Stomach (tissue), 9 donors: Measurements from ENCODE around the gene TCP10L. TPM values are rescaled to one million over a fixed set of nuclear protein-coding genes. Genes with fewer than 3 reads are reported as not detected.

Source experiments
- DNase-seq, 2 donors: peaks; one replicate each; pipeline versions ENCODE4 v3.0.0 to v3.0.0-alpha.2; 2013 to 2019
- H3K27ac ChIP-seq, 5 donors: fragments of 200-600 bp in 4 of 5; sonication (generic) in 4 of 5; one replicate each; pipeline ENCODE4 v1.5.1; 2013 to 2019; ENCODE audit warnings: mild to moderate bottlenecking in 1 of 5, moderate library complexity in 1 of 5
- H3K27me3 ChIP-seq, 3 donors: fragments of 200-600 bp; sonication (generic); one replicate each; pipeline ENCODE4 v1.5.1; 2017 to 2019; ENCODE audit warnings: mixed run types in 1 of 3
- H3K36me3 ChIP-seq, 4 donors: fragments of 200-600 bp; sonication (generic); 1 replicate in 3 of 4; 2 replicates in 1 of 4; pipeline ENCODE4 v1.5.1; 2016 to 2019
- H3K4me1 ChIP-seq, 4 donors: fragments of 200-600 bp; sonication (generic); one replicate each; pipeline ENCODE4 v1.5.1; 2016 to 2019
- H3K4me3 ChIP-seq, 4 donors: fragments of 200-600 bp; sonication (generic) in 3 of 4; one replicate each; pipeline ENCODE4 v1.5.1; 2016 to 2019; ENCODE audit warnings: mild to moderate bottlenecking in 1 of 4
- H3K9me3 ChIP-seq, 4 donors: fragments of 200-600 bp; sonication (generic); one replicate each; pipeline ENCODE4 v1.5.1; 2016 to 2019
- EP300 ChIP-seq: sonication (generic); formaldehyde crosslinking; IDR thresholded peaks from one replicate; pipeline ENCODE4 v1.6.1; 2017; ENCODE audit warnings: antibody characterized with exemption
- POLR2A ChIP-seq, 4 donors: fragments of 450-650 bp; IDR thresholded peaks; one replicate each; pipeline ENCODE4 v1.6.1; 2016; ENCODE audit warnings: antibody characterized with exemption in 4 of 4, control low read depth in 2 of 4, mild to moderate bottlenecking in 1 of 4, moderate library complexity in 1 of 4
- POLR2AphosphoS5 ChIP-seq, 3 donors: sonication (generic); formaldehyde crosslinking; IDR thresholded peaks; one replicate each; pipeline ENCODE4 v1.6.1; 2016; ENCODE audit warnings: antibody characterized with exemption in 3 of 3
- WGBS, 5 donors: extraction: QIAGEN DNeasy Blood & Tissue Kit in 3 of 5; methylation state at CpG; one replicate each; pipeline versions ENCODE4 v1.1.5 to v1.1.7; 2013 to 2018; 5-methylcytosine and 5-hydroxymethylcytosine counted together
- intact Hi-C: fragments of 100-400 bp; cut with DNase I; formaldehyde crosslinking; loops from one replicate; pipeline ENCODE4 v1.15.1; 2023; ENCODE audit warnings: low total_unique reads
- polyA plus RNA-seq, 3 donors: library from polyadenylated mRNA; stranded (reverse); fragments of 200-250 nt; gene quantifications; one replicate each; pipeline ENCODE4 v1.2.3, GENCODE V29; 2013
- total RNA-seq, 5 donors: library from RNA; depleted of rRNA; stranded (reverse); fragments of >200 nt; gene quantifications; one replicate each; pipeline versions ENCODE4 v1.1.0 to v1.2.3, GENCODE V29; 2014 to 2016
- TF ChIP-seq, protein P1 (sequence below), 7 experiments: fragments of 450-650 bp in 4 of 7; fragments of 200-600 bp in 3 of 7; sonication (generic) in 3 of 7; IDR thresholded peaks; one replicate each; pipeline ENCODE4 v1.5.1; 2016 to 2019; ENCODE audit warnings: antibody characterized with exemption in 7 of 7, control low read depth in 2 of 7, mild to moderate bottlenecking in 1 of 7
- donor health status: healthy with polysubstance abuse.
- donor health status: Bipolar disorder and iron deficiency.
- donor health status: healthy.

TCP10L gene
- total and polyA plus RNA-seq, 8 donors: 0.73 to 1.3 TPM; not detected in 6

DNA sequence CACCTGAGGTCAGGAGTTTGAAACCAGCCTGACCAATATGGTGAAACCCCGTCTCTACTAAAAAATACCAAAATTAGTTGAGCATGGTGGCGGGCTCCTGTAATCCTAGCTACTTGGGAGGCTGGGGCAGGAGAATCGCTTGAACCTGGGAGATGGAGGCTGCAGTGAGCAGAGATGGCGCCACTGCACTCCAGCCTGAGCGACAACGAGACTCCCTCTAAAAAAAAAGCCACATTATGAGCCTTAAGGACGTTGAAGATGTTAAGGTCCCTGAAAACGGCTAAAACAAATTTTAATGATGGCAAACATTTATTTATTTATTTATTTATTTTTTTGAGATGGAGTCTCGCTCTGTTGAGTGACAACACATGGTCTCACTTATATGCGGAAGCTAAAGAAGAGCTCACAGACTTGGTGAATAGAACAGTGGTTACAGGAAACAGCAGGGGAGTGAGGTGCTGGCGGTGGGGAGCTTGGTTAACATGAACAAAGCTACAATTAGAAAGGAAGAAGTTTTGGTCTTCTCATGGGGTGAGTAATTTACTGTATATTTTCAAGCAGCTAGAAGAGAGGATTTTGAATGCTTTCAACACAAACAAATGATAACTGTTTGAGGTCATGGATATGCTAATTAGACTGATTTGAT lies 47.1 kb downstream of the TCP10L start:
- H3K9me3 ChIP-seq: no peaks in the 10 kb centered on the region
- no peak overlapping the region for H3K27ac ChIP-seq
- WGBS, 5 donors: 79 to 88% (median 82%) methylated on average over 11 of the region's 11 CpGs
- DNase-seq: peak in 1 of 2 donors; percentile 34
- no peaks in the 10 kb centered on the region for H3K27me3 ChIP-seq
- H3K4me3 ChIP-seq: no peak overlapping the region
- no peaks in the 10 kb centered on the region for H3K36me3 ChIP-seq
- H3K4me1 ChIP-seq: no peaks in the 10 kb centered on the region
- intact Hi-C loops: no loop called here
- TF ChIP-seq POLR2AphosphoS5 (IDR thresholded peaks at IDR 0.05) (no peak), POLR2A (IDR thresholded peaks at IDR 0.05) (no peak), EP300 (no peak)
- TF ChIP-seq, protein P1, sequence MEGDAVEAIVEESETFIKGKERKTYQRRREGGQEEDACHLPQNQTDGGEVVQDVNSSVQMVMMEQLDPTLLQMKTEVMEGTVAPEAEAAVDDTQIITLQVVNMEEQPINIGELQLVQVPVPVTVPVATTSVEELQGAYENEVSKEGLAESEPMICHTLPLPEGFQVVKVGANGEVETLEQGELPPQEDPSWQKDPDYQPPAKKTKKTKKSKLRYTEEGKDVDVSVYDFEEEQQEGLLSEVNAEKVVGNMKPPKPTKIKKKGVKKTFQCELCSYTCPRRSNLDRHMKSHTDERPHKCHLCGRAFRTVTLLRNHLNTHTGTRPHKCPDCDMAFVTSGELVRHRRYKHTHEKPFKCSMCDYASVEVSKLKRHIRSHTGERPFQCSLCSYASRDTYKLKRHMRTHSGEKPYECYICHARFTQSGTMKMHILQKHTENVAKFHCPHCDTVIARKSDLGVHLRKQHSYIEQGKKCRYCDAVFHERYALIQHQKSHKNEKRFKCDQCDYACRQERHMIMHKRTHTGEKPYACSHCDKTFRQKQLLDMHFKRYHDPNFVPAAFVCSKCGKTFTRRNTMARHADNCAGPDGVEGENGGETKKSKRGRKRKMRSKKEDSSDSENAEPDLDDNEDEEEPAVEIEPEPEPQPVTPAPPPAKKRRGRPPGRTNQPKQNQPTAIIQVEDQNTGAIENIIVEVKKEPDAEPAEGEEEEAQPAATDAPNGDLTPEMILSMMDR (IDR thresholded peaks at IDR 0.05): no peak

DNA sequence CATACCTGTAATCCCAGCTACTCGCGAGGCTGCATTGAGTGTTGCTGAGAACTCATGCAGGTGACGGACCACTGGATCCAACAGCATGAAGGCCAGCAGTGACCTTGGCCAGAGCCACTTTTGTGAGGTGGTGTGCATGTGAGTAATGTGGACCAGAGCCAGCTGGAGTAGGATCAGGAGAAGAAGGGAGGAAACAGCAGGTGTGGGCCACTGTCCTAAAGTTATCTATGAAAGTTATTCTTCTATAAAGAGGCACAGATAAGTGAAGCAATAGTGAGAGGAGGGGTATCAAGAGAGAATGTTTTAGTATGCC lies 47.8 kb downstream of the TCP10L start:
- H3K4me3 ChIP-seq: no peak overlapping the region
- WGBS, 5 donors: 89 to 98% (median 93%) methylated on average over 3 of the region's 3 CpGs
- H3K9me3 ChIP-seq: no peaks in the 10 kb centered on the region
- TF ChIP-seq, protein P1 (IDR thresholded peaks at IDR 0.05): no peak
- TF ChIP-seq POLR2A (IDR thresholded peaks at IDR 0.05) (no peak), EP300 (no peak), POLR2AphosphoS5 (IDR thresholded peaks at IDR 0.05) (no peak)
- H3K4me1 ChIP-seq: no peaks in the 10 kb centered on the region
- no peak for DNase-seq
- intact Hi-C loops: no loop called here
- H3K36me3 ChIP-seq: no peaks in the 10 kb centered on the region
- H3K27ac ChIP-seq: no peak overlapping the region
- H3K27me3 ChIP-seq: no peaks in the 10 kb centered on the region

DNA sequence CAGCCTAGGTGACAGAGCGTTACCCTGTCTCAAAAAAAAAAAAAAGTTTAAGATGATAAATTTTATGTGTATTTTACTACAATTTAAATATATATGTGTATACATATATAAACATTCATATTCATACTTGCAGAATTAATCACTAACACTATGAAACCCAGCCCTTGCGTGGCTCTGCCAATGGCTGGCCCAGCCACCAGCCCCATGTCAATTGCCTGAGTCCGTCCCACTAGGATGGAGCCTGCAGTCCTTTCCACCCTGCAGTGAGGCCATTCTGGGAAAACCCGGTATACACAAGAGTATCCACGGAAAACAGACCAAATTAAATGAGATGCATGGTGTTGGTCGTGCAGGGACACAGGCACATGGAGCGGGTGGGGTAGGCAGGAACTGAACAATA lies 49.7 kb downstream of the TCP10L start:
- Histone ChIP-seq H3K27me3 (no peaks in the 10 kb centered on the region), H3K36me3 (no peaks in the 10 kb centered on the region), H3K4me3 (no peak overlapping the region), H3K27ac (no peak overlapping the region), H3K4me1 (no peaks in the 10 kb centered on the region), H3K9me3 (no peaks in the 10 kb centered on the region)
- WGBS, 5 donors: 89 to 96% (median 93%) methylated on average over 7 of the region's 7 CpGs
- intact Hi-C loops: no loop called here
- DNase-seq: no peak
- TF ChIP-seq, protein P1 (IDR thresholded peaks at IDR 0.05): no peak
- TF ChIP-seq EP300 (no peak), POLR2A (IDR thresholded peaks at IDR 0.05) (no peak), POLR2AphosphoS5 (IDR thresholded peaks at IDR 0.05) (no peak)

DNA sequence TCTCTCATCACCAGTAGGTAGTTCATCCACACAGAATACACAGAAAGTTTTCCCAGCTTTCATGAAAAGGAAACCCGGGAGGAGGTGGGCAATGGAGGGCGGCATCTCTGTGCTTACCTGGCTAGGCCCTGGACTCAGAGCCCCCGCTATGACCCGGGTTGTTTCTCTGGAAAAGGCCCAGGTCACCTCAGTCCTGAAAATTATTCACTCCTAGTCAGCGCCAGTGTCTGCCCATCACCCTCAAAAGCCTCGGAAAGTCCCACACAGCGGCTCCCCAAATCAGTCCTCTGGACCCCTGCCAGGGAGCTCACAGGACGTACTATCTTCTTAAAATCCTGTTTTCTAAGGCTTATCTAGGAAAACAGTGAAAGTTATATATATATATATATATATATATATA lies 51.2 kb downstream of the TCP10L start:
- no peak for TF ChIP-seq POLR2A (IDR thresholded peaks at IDR 0.05)
- no peak overlapping the region for H3K27ac ChIP-seq
- no peaks in the 10 kb centered on the region for H3K4me1 ChIP-seq
- H3K9me3 ChIP-seq: no peaks in the 10 kb centered on the region
- H3K36me3 ChIP-seq: no peaks in the 10 kb centered on the region
- intact Hi-C loops: no loop called here
- 79 to 93% (median 89%) methylated on average over 8 of the region's 8 CpGs for WGBS, 5 donors
- H3K27me3 ChIP-seq: no peaks in the 10 kb centered on the region
- no peak overlapping the region for H3K4me3 ChIP-seq
- no peak for DNase-seq

DNA sequence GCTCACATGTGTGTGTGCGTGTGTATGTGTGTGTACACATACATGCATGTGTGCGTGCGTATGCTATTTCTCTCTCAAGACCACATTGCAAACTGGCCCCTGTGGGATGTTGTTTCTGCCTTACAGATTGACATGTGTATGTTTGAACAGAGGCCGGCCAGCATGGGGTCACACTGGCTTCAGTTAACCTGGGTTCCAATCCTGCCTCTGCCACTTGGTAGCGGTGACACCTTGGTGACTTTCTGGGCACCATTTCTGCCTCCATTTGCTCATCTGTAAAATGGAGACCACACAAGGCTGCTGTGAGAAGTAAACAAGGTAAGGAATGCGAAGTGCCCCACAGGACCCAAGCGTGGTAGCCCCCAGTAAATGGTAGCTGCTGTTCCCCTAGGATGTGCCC lies 51.7 kb downstream of the TCP10L start:
- DNase-seq: no peak
- no peaks in the 10 kb centered on the region for H3K36me3 ChIP-seq
- no peak overlapping the region for H3K4me3 ChIP-seq
- 91 to 98% (median 97%) methylated on average over 7 of the region's 7 CpGs for WGBS, 5 donors
- TF ChIP-seq POLR2A (IDR thresholded peaks at IDR 0.05) (no peak), POLR2AphosphoS5 (IDR thresholded peaks at IDR 0.05) (no peak), EP300 (no peak)
- TF ChIP-seq, protein P1 (IDR thresholded peaks at IDR 0.05): no peak
- H3K4me1 ChIP-seq: no peaks in the 10 kb centered on the region
- intact Hi-C loops: no loop called here
- no peaks in the 10 kb centered on the region for H3K27me3 ChIP-seq
- H3K27ac ChIP-seq: no peak overlapping the region
- H3K9me3 ChIP-seq: no peaks in the 10 kb centered on the region
